ENCODE results near the gene KIAA1217. TPM values are rescaled to one million over a fixed set of nuclear protein-coding genes. Genes with fewer than 3 reads are reported as not detected.

Gene KIAA1217
- total and polyA plus RNA-seq, 2 of the 8 experiments (the other 6 are each of a cell fraction or from before 2014, with no cell fraction given), result 4.5 to 15.6 TPM

DNA sequence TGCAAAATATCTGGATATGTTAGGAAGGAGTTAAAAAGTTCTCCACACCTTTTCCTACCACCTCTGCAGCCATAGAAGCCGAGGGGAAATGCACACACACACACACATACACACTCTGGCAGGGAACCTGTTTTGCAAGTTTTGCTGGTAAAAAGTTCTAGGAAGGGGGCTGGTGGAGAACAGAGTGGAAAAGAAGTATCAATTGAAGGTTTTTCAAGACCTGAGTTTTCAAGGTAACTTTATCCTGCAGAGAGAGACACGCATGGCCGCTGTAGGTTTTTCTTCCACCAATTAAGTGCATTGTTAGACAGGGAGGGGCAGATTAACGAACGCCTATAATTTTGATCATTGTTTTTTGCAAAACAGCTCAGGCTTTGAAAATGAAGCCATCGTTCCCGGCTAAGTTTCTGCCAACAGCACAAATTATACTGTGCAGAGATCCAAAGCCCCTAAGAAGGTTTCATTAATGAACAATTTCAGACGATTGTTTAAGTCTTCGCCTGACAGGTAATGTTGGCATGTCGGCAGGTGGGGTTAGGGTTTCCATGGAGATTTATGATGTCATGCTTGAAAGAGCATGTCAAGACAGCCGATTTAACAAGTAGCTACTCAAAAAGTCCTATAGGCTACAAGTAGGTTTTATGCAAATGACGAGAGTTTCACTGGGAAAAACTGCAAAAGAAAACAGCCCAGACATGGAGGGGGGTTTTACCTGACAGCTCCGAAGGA is 29.7 kb downstream of the KIAA1217 start:
- H3K27ac ChIP-seq (ENCODE audit: low read depth, low read length), result no peak overlapping the region
- no peak overlapping the region for H4K91ac ChIP-seq (replicated peaks; ENCODE audit: insufficient read length, low read length)
- H3K23ac ChIP-seq (ENCODE audit: insufficient read length), result no peak overlapping the region
- DNase-seq (ENCODE audit: low read depth in 1 of 2, low spot score in 2 of 2), result no peak
- H3K4ac ChIP-seq (replicated peaks; ENCODE audit: insufficient read length, low read depth, low read length), result no peak overlapping the region
- H3K4me2 ChIP-seq (ENCODE audit: insufficient read depth in 1 of 2, low read depth in 2 of 2, low read length in 2 of 2), result peak overlapping the region; percentile 49 to 63
- no peak overlapping the region for H2BK20ac ChIP-seq (ENCODE audit: low read length)
- no peaks in the 10 kb centered on the region; the same call in 1 of the 2 replicates for H3K23me2 ChIP-seq (ENCODE audit: low read depth, low read length)
- H3K27me3 ChIP-seq (replicated peaks in 1 of 4; ENCODE audit: control insufficient read depth in 3 of 4, extremely low read depth in 1 of 4, insufficient read depth in 3 of 4, low read length in 3 of 4), result no peaks in the 10 kb centered on the region
- H4K20me1 ChIP-seq (replicated peaks in 1 of 2; ENCODE audit: control insufficient read depth in 1 of 2, insufficient read depth in 2 of 2, low read length in 2 of 2), result peaks cover 0 to 1% of the 10 kb centered on the region in 2 experiments
- no peak overlapping the region for H2BK15ac ChIP-seq (ENCODE audit: low read length)
- H2AK5ac ChIP-seq (ENCODE audit: low read depth, low read length), result no peak overlapping the region
- no peak overlapping the region for H4K5ac ChIP-seq (ENCODE audit: insufficient read length, low read depth, low read length)
- peaks cover 2% of the 10 kb centered on the region; the same call in 1 of the 2 replicates for H3K79me1 ChIP-seq (ENCODE audit: low read depth, low read length)
- peak; percentile 36 for FAIRE-seq
- H4K8ac ChIP-seq (ENCODE audit: extremely low read depth, insufficient read depth, low read length), result no peak overlapping the region
- no peak overlapping the region for H2AFZ ChIP-seq (ENCODE audit: low read length)
- H3K4me3 ChIP-seq (ENCODE audit: extremely low read depth in 1 of 4, insufficient read depth in 2 of 4, low read depth in 3 of 4, low read length in 4 of 4), result peak overlapping the region in 1 of 4 experiments; percentile 10; a peak in 2 of 8 replicates
- H3K56ac ChIP-seq (replicated peaks; ENCODE audit: insufficient read length, low read depth, low read length), result no peak overlapping the region
- H3K4me1 ChIP-seq (replicated peaks in 1 of 4; ENCODE audit: control insufficient read depth in 3 of 4, insufficient read depth in 4 of 4, low read length in 3 of 4), result peaks cover 2 to 26% (median 11%) of the 10 kb centered on the region in 4 experiments; a peak in 6 of 7 replicates
- H3K36me3 ChIP-seq (ENCODE audit: control insufficient read depth in 2 of 4, insufficient read depth in 4 of 4, low read length in 3 of 4), result no peaks in the 10 kb centered on the region
- H2BK12ac ChIP-seq (ENCODE audit: low read depth, low read length), result no peak overlapping the region
- H3K79me2 ChIP-seq (ENCODE audit: control insufficient read depth in 1 of 2, insufficient read depth in 2 of 2, low read length in 2 of 2), result no peaks in the 10 kb centered on the region
- POLR2A ChIA-PET (ENCODE audit: partially characterized antibody), result interaction anchor here (1.1 kb wide), 2 partner anchors 13 to 21 kb away, joined by 3 to 6 read pairs; no protein-coding TSS in a partner anchor
- H3K9me3 ChIP-seq (ENCODE audit: insufficient read depth in 2 of 2, low read depth in 1 of 2, low read length in 1 of 2), result no peaks in the 10 kb centered on the region
- WGBS, 2 experiments (ENCODE audit: extremely low coverage in 1 of 2, insufficient coverage in 1 of 2, insufficient read length in 1 of 2, insufficient replicate concordance in 2 of 2, low coverage in 1 of 2, low lambda C conversion rate in 2 of 2, missing lambda C conversion rate in 1 of 2), result 64% methylated on average over 13 of the region's 13 CpGs; no CpG with 5 or more reads in 1 of the 2 experiments
- no peak overlapping the region for H3K18ac ChIP-seq (ENCODE audit: extremely low read depth, low read length)
- no peak overlapping the region for H2BK5ac ChIP-seq (ENCODE audit: low read depth, low read length)
- no peak overlapping the region; a peak in 1 of 7 replicates for H3K9ac ChIP-seq (replicated peaks in 1 of 4; ENCODE audit: extremely low read depth in 1 of 4, low read depth in 3 of 4, low read length in 3 of 4)
- H2BK120ac ChIP-seq (replicated peaks; ENCODE audit: low read depth, low read length), result no peak overlapping the region
- no peak overlapping the region for H3K14ac ChIP-seq (ENCODE audit: insufficient read length)
- CTCF ChIA-PET (ENCODE audit: partially characterized antibody), result interaction anchor here (0.6 to 1.2 kb wide), 5 partner anchors 13 to 1674 kb away, joined by 3 to 5 read pairs (median 3); no protein-coding TSS in a partner anchor
- TF ChIP-seq EGR1 (IDR thresholded peaks at IDR 0.05; ENCODE audit: borderline replicate concordance, low read depth, low read length) (no peak), CBX8 (IDR thresholded peaks at IDR 0.05; ENCODE audit: borderline replicate concordance, low read depth, low read length) (no peak), KDM1A (IDR thresholded peaks at IDR 0.05; ENCODE audit: borderline replicate concordance, low read length) (no peak), EP300 (IDR thresholded peaks at IDR 0.05; ENCODE audit: borderline replicate concordance in 1 of 2, low read depth in 2 of 2, low read length in 2 of 2) (peak in 1 of 2 experiments; percentile 37; a peak in 1 of 3 replicates), FOSL1 (IDR thresholded peaks at IDR 0.05; ENCODE audit: insufficient read depth, low read depth, low read length) (no peak), SIRT6 (IDR thresholded peaks at IDR 0.05; ENCODE audit: low read length) (no peak), CTBP2 (IDR thresholded peaks at IDR 0.05; ENCODE audit: borderline replicate concordance, insufficient read depth, insufficient read length, low read length) (no peak), SAP30 (IDR thresholded peaks at IDR 0.05; ENCODE audit: insufficient read depth, insufficient replicate concordance, low read length) (no peak), BACH1 (IDR thresholded peaks at IDR 0.05; ENCODE audit: low read length) (no peak)
- TF ChIP-seq, protein P1, sequence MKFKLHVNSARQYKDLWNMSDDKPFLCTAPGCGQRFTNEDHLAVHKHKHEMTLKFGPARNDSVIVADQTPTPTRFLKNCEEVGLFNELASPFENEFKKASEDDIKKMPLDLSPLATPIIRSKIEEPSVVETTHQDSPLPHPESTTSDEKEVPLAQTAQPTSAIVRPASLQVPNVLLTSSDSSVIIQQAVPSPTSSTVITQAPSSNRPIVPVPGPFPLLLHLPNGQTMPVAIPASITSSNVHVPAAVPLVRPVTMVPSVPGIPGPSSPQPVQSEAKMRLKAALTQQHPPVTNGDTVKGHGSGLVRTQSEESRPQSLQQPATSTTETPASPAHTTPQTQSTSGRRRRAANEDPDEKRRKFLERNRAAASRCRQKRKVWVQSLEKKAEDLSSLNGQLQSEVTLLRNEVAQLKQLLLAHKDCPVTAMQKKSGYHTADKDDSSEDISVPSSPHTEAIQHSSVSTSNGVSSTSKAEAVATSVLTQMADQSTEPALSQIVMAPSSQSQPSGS (IDR thresholded peaks at IDR 0.05; ENCODE audit: low read length), result no peak

All from H1 (cell line).